Caco-2 (cell line): ENCODE results near the gene TRIM8. TPM values are rescaled to one million over a fixed set of nuclear protein-coding genes. Genes with fewer than 3 reads are reported as not detected.

Experiments
- BruUV-seq: library from RNA; stranded (reverse); fragments of 400-500 nt; replicated peaks from 2 replicates; lab custom pipeline; 2021; lab: Mats Ljungman, UMichigan
- CTCF ChIA-PET: fragments of 300-600 bp; sonication (Branson Sonifier 250); formaldehyde crosslinking; loops from one replicate; lab custom pipeline; 2022; ENCODE audit warnings: antibody characterized with exemption; lab: Charles Lee
- POLR2A ChIA-PET: fragments of 300-600 bp; sonication (Branson Sonifier 250); formaldehyde crosslinking; loops from one replicate; lab custom pipeline; 2022; ENCODE audit warnings: antibody characterized with exemption; lab: Charles Lee
- DNase-seq, 2 experiments: peaks; one replicate each; pipeline versions ENCODE4 v3.0.0 to v3.0.0-alpha.2; 2020 to 2022
- H3K27me3 ChIP-seq: replicated peaks from 2 replicates; pipeline ENCODE4 v1.6.0; 2011; ENCODE audit warnings: low read length; ENCODE audit not compliant: control insufficient read depth, insufficient read depth
- H3K36me3 ChIP-seq: 2 replicates; pipeline ENCODE4 v1.5.1; 2011; ENCODE audit warnings: low read length; ENCODE audit not compliant: control insufficient read depth, insufficient read depth
- H3K4me1 ChIP-seq: fragments of 250-450 bp; sonication (Bioruptor Pico); 2 replicates; pipeline ENCODE4 v1.5.1; 2020; ENCODE audit warnings: mild to moderate bottlenecking
- H3K4me3 ChIP-seq: 2 replicates; pipeline ENCODE4 v1.5.1; 2011; ENCODE audit warnings: low read depth, mild to moderate bottlenecking, control low read depth, low read length
- H3K9me3 ChIP-seq: fragments of 250-450 bp; sonication (Bioruptor Pico); 2 replicates; pipeline ENCODE4 v1.5.1; 2020; ENCODE audit warnings: mild to moderate bottlenecking, moderate library complexity
- H3K27ac Mint-ChIP-seq: one replicate; pipeline ENCODE4 v1.8.0; 2022; ENCODE audit warnings: mixed read lengths; ENCODE audit not compliant: unreplicated experiment
- H3K27me3 Mint-ChIP-seq: one replicate; pipeline ENCODE4 v1.8.0; 2022; ENCODE audit warnings: mixed read lengths; ENCODE audit not compliant: insufficient read depth, unreplicated experiment
- H3K36me3 Mint-ChIP-seq: one replicate; pipeline ENCODE4 v1.8.0; 2022; ENCODE audit warnings: mild to moderate bottlenecking, mixed read lengths; ENCODE audit not compliant: insufficient read depth, unreplicated experiment
- H3K4me1 Mint-ChIP-seq: one replicate; pipeline ENCODE4 v1.8.0; 2022; ENCODE audit warnings: low read depth, mixed read lengths; ENCODE audit not compliant: unreplicated experiment
- H3K4me3 Mint-ChIP-seq: one replicate; pipeline ENCODE4 v1.8.0; 2022; ENCODE audit warnings: mild to moderate bottlenecking, moderate library complexity, mixed read lengths; ENCODE audit not compliant: unreplicated experiment
- H3K9me3 Mint-ChIP-seq: one replicate; pipeline ENCODE4 v1.8.0; 2022; ENCODE audit warnings: mixed read lengths; ENCODE audit not compliant: unreplicated experiment
- intact Hi-C: fragments of 100-400 bp; cut with micrococcal nuclease; formaldehyde crosslinking; loops from one replicate; pipeline ENCODE4 v1.10.0; 2022; ENCODE audit not compliant: unreplicated experiment
- total RNA-seq: library from RNA; stranded (reverse); gene quantifications from 2 replicates; pipeline ENCODE4 v1.2.3, GENCODE V29; 2022
- TF ChIP-seq, protein P1 (sequence below), 2 experiments: fragments of 200-600 bp in 1 of 2; IDR thresholded peaks; 1 replicate in 1 of 2; 2 replicates in 1 of 2; pipeline versions ENCODE4 v1.5.1 to v1.8.0; 2011 to 2022; ENCODE audit warnings: antibody characterized with exemption in 1 of 2, control low read depth in 1 of 2, inconsistent platforms in 1 of 2, low read depth in 1 of 2, low read length in 1 of 2, mild to moderate bottlenecking in 1 of 2, moderate library complexity in 1 of 2; ENCODE audit not compliant: insufficient read depth in 1 of 2, severe bottlenecking in 1 of 2, unreplicated experiment in 1 of 2

Gene TRIM8
- total RNA-seq, 1 experiment from 2014 or later, result 40.9 TPM

DNA sequence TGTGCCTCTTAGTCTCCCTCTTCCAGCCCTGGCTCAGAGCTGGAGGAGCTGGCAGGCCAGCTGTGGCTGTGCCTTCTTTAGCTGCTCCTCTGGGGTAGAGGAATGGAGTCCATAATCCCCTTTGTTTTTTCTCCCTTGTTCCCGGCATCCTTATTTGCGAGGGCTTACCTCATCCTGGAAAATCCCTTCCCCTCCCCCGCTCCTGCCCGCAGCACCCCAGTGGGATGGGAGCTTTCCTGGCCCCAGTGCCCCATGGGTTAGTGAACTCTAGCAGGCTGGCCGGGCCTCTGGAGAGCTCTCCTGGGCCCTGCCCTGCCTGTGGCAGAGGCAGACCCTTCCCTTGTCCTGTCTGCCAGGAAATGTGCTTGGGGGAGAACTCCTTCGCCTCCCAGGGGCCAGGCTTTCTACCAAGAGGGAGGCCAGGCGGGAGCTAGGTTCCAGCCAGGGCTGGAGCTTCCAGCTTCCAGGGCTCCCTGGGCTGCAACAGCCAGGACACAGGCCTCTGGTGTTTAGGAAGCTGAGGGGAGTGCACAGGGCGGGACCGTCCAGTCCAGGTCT is 16.5 kb upstream of the TRIM8 start:
- Histone ChIP-seq H3K36me3 (no peaks in the 10 kb centered on the region), H3K4me3 (no peak overlapping the region), H3K9me3 (no peaks in the 10 kb centered on the region), H3K27me3 (no peaks in the 10 kb centered on the region), H3K4me1 (peaks cover 38% of the 10 kb centered on the region)
- no peak overlapping the region for H3K4me3 Mint-ChIP-seq
- peak in 1 of 2 experiments; percentile 38 for DNase-seq
- H3K27ac Mint-ChIP-seq, result peak overlapping the region; percentile 88
- intact Hi-C loops, result no loop called here
- H3K36me3 Mint-ChIP-seq, result peaks cover 5% of the 10 kb centered on the region
- no TSS peak for BruUV-seq
- ChIA-PET POLR2A (no interaction called here), CTCF (interaction anchor here (0.9 to 2.1 kb wide), 5 partner anchors 14 to 44 kb away, joined by 3 to 11 read pairs (median 5); partner anchors contain the start of gene TRIM8)
- no peaks in the 10 kb centered on the region for H3K9me3 Mint-ChIP-seq
- H3K4me1 Mint-ChIP-seq, result peaks cover 59% of the 10 kb centered on the region
- TF ChIP-seq, protein P1, sequence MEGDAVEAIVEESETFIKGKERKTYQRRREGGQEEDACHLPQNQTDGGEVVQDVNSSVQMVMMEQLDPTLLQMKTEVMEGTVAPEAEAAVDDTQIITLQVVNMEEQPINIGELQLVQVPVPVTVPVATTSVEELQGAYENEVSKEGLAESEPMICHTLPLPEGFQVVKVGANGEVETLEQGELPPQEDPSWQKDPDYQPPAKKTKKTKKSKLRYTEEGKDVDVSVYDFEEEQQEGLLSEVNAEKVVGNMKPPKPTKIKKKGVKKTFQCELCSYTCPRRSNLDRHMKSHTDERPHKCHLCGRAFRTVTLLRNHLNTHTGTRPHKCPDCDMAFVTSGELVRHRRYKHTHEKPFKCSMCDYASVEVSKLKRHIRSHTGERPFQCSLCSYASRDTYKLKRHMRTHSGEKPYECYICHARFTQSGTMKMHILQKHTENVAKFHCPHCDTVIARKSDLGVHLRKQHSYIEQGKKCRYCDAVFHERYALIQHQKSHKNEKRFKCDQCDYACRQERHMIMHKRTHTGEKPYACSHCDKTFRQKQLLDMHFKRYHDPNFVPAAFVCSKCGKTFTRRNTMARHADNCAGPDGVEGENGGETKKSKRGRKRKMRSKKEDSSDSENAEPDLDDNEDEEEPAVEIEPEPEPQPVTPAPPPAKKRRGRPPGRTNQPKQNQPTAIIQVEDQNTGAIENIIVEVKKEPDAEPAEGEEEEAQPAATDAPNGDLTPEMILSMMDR (IDR thresholded peaks at IDR 0.05; ENCODE audit: insufficient read depth in 1 of 2, low read depth in 1 of 2, low read length in 1 of 2, severe bottlenecking in 1 of 2, unreplicated experiment in 1 of 2), result no peak
- H3K27me3 Mint-ChIP-seq, result no peaks in the 10 kb centered on the region

- no TSS peak for BruUV-seq
- H3K4me1 Mint-ChIP-seq, result peaks cover 63% of the 10 kb centered on the region
- no peak overlapping the region for H3K4me3 ChIP-seq
- H3K9me3 Mint-ChIP-seq, result no peaks in the 10 kb centered on the region
- POLR2A ChIA-PET, result interaction anchor here (0.5 kb wide), 1 partner anchor 16 kb away, joined by 3 read pairs; the partner anchor contains the start of gene TRIM8
- H3K27ac Mint-ChIP-seq, result peak overlapping the region; percentile 88
- TF ChIP-seq, protein P1 (IDR thresholded peaks at IDR 0.05; ENCODE audit: insufficient read depth in 1 of 2, low read depth in 1 of 2, low read length in 1 of 2, severe bottlenecking in 1 of 2, unreplicated experiment in 1 of 2), result no peak
- H3K4me1 ChIP-seq, result peaks cover 38% of the 10 kb centered on the region
- H3K36me3 Mint-ChIP-seq, result peaks cover 5% of the 10 kb centered on the region
- no peak overlapping the region for H3K4me3 Mint-ChIP-seq
- intact Hi-C loops, result no loop called here
- H3K27me3 Mint-ChIP-seq, result no peaks in the 10 kb centered on the region
- H3K27me3 ChIP-seq, result no peaks in the 10 kb centered on the region
- CTCF ChIA-PET, result interaction anchor here (0.9 to 2.1 kb wide), 4 partner anchors 13 to 45 kb away, joined by 3 to 11 read pairs (median 6); partner anchors contain the start of gene TRIM8
- H3K9me3 ChIP-seq, result no peaks in the 10 kb centered on the region
- no peaks in the 10 kb centered on the region for H3K36me3 ChIP-seq
- DNase-seq, result no peak
Measured at GRCh38 chr10:102628451-102628911, 15.8 kb upstream of the TRIM8 start.

GRCh38 chr10:102629661-102630614 is 14.3 kb upstream of the TRIM8 start:
- DNase-seq, result peak; percentile 86 to 92
- Histone ChIP-seq H3K36me3 (no peaks in the 10 kb centered on the region), H3K9me3 (no peaks in the 10 kb centered on the region), H3K4me1 (peaks cover 44% of the 10 kb centered on the region), H3K4me3 (no peak overlapping the region), H3K27me3 (no peaks in the 10 kb centered on the region)
- TSS peak; percentile 56 for BruUV-seq
- Mint-ChIP-seq H3K27ac (peak overlapping the region; percentile 88), H3K9me3 (no peaks in the 10 kb centered on the region), H3K4me3 (peak overlapping the region; percentile 25), H3K4me1 (peaks cover 67% of the 10 kb centered on the region), H3K27me3 (no peaks in the 10 kb centered on the region), H3K36me3 (peaks cover 5% of the 10 kb centered on the region)
- ChIA-PET CTCF (interaction anchor here (0.6 to 1.5 kb wide), 6 partner anchors 12 to 127 kb away, joined by 3 to 11 read pairs (median 4); partner anchors contain the start of genes ACTR1A, SUFU and TRIM8), POLR2A (interaction anchor here (0.6 to 1.1 kb wide), 2 partner anchors 12 to 559 kb away, joined by 10 to 12 read pairs; no protein-coding TSS in a partner anchor)
- intact Hi-C loops, result loop anchor here (1.0 kb wide), 2 partner anchors 12 to 31 kb away; no protein-coding TSS in a partner anchor
- TF ChIP-seq, protein P1 (IDR thresholded peaks at IDR 0.05; ENCODE audit: insufficient read depth in 1 of 2, low read depth in 1 of 2, low read length in 1 of 2, severe bottlenecking in 1 of 2, unreplicated experiment in 1 of 2), result no peak
